HG03521 (cell line): Measurements from ENCODE around the gene ANK2.

Experiments
- ATAC-seq: cut with Tn5 transposase; IDR thresholded peaks from one replicate; pipeline ENCODE4 v1.9.1; 2021; ENCODE audit warnings: mild to moderate bottlenecking, moderate library complexity; ENCODE audit not compliant: unreplicated experiment

Gene ANK2

DNA sequence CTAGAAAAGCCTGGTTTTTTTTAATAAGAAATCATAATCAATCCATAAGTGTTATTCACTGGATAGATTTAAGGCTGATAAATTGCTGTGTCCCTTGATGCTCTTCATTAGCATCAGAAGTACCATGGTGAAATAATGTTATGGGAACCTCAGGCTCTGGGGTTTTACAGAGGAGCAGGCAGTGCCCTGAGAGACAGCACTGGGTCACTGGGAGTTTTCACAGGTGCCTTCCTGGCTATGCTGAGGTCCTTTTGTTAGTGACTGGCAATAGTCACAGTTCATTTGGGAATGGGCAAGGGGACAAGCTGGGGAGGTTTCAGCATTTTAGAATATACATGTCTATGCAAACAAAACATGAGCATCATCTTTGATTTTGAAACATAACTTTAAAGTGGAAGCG, 38.6 kb downstream of the ANK2 start:
- no peak for ATAC-seq

DNA sequence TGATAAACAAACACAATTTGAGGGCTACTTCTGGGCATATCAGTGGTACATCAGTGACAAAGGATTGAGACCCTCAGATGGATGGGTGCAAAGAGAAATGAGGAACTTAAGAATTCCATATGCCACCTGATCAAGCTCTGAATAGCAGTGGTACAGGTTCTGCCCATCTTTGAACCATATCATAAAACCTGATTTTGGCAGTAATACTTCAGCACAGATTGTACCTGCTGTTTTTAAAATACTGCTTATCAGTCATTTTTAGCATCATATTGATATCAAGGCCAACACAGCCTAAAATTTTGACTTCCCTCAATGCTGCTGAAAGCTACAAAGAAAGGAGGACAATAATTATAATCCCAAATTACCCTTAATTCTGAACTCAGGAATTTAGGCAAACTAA, 41.5 kb downstream of the ANK2 start:
- no peak for ATAC-seq

- ATAC-seq: no peak
Measured at GRCh38 chr4:113094331-113094730, 44.9 kb downstream of the ANK2 start.

- ATAC-seq: no peak
Measured at GRCh38 chr4:113094802-113095201, 45.3 kb downstream of the ANK2 start.

- ATAC-seq: no peak
Measured at GRCh38 chr4:113101669-113102068, 52.2 kb downstream of the ANK2 start.

- no peak for ATAC-seq
Measured at GRCh38 chr4:113103556-113103955, 54.1 kb downstream of the ANK2 start.

DNA sequence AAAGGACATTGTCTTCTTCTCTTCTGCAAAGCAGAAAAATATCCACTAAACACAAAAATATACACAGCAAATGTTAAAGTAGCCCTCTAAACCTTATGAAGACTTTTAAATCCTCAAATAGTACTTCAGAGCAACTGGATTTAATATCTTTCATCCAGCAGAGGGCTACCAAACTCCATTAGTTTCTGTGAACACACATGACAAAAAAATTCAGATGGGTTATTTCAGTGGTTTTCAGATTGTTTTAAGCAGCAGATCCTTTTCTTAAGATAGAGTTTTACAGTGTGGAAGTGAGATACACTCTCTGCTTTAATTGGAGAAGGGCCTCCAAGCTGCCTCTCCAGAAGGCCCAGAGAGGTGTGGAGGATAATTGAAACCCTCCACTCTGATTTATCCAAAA, 56.7 kb downstream of the ANK2 start:
- no peak for ATAC-seq

DNA sequence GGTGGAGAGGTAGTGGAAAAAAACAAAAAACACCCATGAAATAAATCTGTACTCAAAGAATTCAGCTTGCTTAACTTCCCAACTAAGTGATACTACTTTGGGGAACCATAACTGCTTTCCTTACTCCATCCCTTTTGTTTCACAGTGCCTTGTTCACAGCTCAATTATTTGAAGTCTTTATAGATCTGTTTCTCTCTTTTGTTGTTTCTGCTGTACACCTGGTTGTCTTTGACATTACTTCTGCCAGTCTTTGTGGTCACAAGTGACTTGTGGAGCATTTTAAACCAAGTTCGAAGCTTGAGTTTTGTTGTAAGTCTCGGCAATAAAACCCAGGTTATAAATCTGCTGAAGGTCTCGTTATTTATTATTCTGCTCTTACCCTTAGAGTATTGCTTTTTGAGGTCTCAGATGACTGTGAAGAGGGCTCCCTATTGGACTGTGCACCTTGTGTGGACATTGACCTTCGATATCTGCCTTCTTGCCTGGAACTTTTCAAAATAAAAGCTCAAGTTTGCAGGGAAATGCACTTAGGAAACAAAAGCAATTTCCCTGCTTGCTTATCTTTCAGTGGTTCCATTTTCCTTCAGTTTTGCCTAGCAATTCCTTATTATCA, 59.8 kb downstream of the ANK2 start:
- ATAC-seq: no peak

GRCh38 chr4:113112338-113112978, 63.0 kb downstream of the ANK2 start:
- ATAC-seq: no peak

- no peak for ATAC-seq
Measured at GRCh38 chr4:113113151-113113550, 63.7 kb downstream of the ANK2 start.

DNA sequence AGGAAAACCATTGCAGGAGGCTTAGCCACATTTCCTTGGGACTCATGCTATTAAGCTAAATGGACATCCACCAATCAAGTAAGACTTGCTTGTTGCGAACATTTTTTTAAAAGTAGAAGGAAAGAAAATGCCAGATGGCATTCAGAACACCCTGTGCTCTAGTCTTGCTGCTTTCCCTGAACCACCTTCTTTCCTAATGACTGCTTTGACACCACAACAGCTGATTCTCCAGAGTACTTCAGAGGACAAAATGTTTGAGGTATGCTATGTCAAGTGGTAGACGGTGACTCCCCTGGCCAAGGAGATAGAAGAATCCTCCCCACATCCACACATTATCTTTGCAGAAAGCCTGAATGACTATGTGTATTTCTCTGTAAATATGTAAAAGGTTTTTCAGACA, 65.4 kb downstream of the ANK2 start:
- no peak for ATAC-seq

- ATAC-seq: no peak
Measured at GRCh38 chr4:113116414-113117357, 67.2 kb downstream of the ANK2 start.

DNA sequence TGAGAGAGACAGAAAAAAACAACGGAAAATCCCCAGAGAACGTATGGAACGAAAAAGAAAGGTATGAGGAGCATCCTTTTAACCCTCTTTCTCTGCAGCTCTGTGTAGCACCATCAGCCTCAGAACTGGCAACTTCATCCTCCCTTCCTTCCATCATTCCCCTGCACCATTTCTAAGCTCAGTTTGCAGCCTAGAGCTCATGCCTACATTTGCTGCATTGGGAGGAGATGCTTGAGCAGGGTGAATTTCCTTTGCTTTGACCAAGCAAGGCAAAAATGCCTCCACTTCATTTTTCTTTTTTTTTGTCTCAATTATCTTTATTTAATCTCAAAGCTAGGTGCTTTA, 67.9 kb downstream of the ANK2 start:
- no peak for ATAC-seq

GRCh38 chr4:113122066-113122465, 72.6 kb downstream of the ANK2 start:
- peak; percentile 51 for ATAC-seq

- no peak for ATAC-seq
Measured at GRCh38 chr4:113125418-113125817, 76.0 kb downstream of the ANK2 start.

GRCh38 chr4:113131136-113131535, 81.7 kb downstream of the ANK2 start:
- no peak for ATAC-seq

- no peak for ATAC-seq
Measured at GRCh38 chr4:113131621-113132020, 82.2 kb downstream of the ANK2 start.

DNA sequence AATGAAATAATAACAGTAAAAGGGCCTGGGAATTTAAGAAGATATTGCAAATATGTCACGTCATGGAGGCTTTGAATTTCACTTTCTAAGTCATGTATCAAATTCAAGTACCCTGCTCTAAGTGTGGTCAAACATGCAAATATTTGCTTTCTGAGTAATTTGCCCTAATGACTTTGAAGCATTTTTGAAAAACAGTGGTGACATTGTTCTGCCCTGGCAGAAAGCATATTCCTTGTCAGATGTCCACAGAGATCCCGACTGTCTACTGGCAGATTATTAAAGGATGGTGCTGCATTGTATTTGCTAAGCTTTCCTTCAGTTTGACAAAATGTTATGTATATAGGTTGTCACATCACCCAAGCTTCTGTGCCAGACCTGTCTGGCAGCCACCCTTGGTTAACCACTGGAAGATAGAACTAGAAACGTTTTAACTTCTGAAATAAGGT, 92.5 kb downstream of the ANK2 start:
- peak; percentile 62 for ATAC-seq

GRCh38 chr4:113142351-113142750, 92.9 kb downstream of the ANK2 start:
- no peak for ATAC-seq

- no peak for ATAC-seq
Measured at GRCh38 chr4:113144091-113144490, 94.6 kb downstream of the ANK2 start.

- no peak for ATAC-seq
Measured at GRCh38 chr4:113145147-113145518, 95.7 kb downstream of the ANK2 start.
